ENCODE data around the gene GAREM2.

The GAREM2 gene

DNA sequence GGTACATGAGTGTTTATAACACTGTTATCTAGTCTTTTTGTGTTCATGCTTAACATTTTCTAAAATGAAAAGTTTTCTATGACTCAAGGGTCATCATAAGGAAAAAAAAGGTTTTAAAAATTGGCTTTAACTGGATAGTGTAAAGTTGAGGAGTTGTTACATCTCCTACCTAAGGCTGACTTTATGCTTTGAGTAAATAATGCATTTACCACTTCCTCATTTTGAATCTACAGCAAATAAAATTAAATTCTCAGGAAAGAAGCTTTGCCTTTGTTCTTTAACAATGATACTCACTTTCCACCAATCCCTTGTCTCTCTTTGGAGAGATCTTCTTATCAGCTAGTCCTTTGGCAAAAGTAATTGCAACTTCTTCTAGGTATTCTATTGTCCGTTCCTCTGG is 41.9 kb downstream of the GAREM2 start:
- TF ChIP-seq POLR2A (IDR thresholded peaks at IDR 0.05; ENCODE audit: low read length), result no peak
- no peak for TF ChIP-seq GATA1 (IDR thresholded peaks at IDR 0.05; ENCODE audit: low read depth, low read length)

DNA sequence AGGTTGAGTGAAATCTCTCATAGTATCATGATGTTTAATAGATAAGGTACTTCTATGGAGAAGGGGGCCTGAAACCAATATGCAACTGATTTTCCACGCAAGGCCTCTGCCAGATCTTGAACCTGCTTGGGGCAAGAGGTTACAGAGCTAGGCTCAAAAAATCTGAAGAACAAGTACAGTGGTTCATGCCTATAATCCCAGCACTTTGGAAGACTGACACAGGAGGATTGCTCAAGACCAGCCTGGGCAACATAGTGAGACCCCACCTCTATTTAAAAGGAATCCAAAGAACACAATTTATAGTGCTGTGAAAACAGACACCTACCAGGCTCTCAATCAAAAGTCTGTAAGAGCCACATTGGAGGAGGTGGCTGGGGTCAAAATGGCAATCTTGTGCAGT is 42.9 kb downstream of the GAREM2 start:
- DNase-seq, result no peak
- TF ChIP-seq POLR2A (IDR thresholded peaks at IDR 0.05; ENCODE audit: low read length), result no peak
- TF ChIP-seq GATA1 (IDR thresholded peaks at IDR 0.05; ENCODE audit: low read depth, low read length), result no peak

More for the DNA sequence above, 41.9 kb downstream of the GAREM2 start:
- DNase-seq, result no peak

DNA sequence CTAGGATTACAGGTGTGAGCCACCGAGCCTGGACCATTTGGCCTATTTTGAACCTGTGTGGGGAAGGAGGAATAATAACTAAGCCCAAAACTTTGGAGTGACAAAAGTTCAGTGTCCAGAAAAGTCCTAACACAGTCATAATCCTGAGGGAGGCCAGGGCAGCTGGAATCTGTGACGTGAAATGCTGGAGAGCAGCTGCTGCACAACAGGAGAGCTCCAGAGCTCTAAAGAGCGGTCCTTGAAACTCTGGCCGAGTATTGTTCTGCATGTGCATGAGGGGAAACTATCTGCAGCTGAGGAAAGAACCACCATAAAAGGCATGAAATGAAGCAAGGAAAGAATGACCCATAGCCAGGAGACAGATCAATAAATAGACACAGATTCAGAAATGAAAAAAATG is 43.7 kb downstream of the GAREM2 start:
- TF ChIP-seq POLR2A (IDR thresholded peaks at IDR 0.05; ENCODE audit: low read length), result no peak
- TF ChIP-seq GATA1 (IDR thresholded peaks at IDR 0.05; ENCODE audit: low read depth, low read length), result no peak
- no peak for DNase-seq

DNA sequence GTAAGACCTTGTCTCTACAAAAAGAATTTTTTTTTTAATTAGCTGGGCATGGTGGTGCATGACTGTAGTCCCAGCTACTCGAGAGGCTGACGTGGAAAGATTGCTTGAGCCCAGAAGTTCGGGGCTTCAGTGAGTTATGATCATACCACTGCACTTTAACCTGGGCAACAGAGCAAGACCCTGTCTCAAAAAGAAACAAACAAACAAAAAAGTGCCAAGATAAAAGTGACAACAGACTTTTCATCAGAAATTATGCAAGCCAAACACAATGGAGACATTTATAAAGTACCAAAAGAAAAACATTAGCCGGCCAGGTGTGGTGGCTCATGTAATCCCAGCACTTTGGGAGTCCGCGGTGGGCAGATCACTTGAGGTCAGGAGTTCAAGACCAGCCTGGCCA is 44.8 kb downstream of the GAREM2 start:
- TF ChIP-seq GATA1 (IDR thresholded peaks at IDR 0.05; ENCODE audit: low read depth, low read length) (no peak), POLR2A (IDR thresholded peaks at IDR 0.05; ENCODE audit: low read length) (no peak)

DNA sequence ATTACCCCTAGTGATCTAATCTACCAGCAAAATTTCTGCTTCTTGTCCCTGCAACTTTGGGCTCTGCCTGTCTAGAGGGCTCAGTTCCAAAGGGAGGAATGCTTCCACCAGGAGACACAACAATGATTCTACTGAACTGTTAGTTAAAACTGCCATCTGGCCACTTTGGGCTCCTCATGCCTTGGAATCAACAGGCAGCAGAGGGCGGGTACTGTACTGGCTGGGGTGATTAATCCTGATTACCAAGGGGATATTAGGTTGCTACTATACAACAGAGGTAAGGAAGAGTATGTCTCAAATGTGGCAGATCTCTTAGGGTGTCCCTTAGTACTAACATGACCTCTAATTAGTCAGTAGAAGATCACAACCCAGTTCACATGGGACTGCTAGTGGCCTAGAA is 50.1 kb downstream of the GAREM2 start:
- TF ChIP-seq POLR2A (IDR thresholded peaks at IDR 0.05; ENCODE audit: low read length) (no peak), GATA1 (IDR thresholded peaks at IDR 0.05; ENCODE audit: low read depth, low read length) (no peak)
- DNase-seq, result peak; percentile 20 to 60

More for the DNA sequence above, 44.8 kb downstream of the GAREM2 start:
- DNase-seq, result no peak

DNA sequence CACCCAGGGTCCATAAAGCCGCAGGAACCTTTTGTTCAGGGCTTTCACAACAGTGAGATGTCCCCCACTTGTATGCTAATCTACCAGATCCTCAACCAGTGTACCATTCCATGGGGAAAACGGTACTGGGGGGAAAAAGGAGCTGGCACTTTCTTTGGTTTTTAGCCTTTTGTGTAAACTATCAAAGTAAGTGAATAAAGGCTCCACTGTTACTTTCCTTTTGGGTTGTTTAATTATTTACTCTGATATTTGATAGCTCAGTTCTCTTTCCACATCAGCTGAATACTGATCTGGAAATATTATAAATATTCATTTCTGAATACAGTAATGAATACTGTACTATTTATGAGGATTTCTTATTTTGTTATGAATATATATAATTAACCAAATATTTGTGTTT is 51.2 kb downstream of the GAREM2 start:
- no peak for DNase-seq
- TF ChIP-seq POLR2A (IDR thresholded peaks at IDR 0.05; ENCODE audit: low read length), result no peak

DNA sequence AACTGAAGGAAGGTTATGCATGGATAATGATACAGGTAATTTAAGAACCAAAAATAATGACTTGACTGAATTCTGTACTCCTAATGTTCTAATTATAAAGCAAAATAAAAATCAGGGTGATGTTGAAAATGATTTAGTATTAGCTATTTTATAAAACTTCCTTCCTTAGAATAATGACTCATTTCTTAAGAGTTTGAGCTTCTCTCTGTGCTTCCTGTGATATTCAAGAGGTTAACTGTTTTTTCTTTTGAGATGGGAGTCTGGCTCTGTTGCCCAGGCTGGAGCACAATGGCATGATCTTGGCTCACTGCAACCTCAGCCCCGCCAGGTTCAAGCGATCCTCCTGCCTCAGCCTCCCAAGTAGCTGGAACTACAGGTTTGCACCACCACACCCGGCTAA is 56.7 kb downstream of the GAREM2 start:
- TF ChIP-seq POLR2A (IDR thresholded peaks at IDR 0.05; ENCODE audit: low read length) (no peak), GATA1 (IDR thresholded peaks at IDR 0.05; ENCODE audit: low read depth, low read length) (no peak)
- no peak for DNase-seq

DNA sequence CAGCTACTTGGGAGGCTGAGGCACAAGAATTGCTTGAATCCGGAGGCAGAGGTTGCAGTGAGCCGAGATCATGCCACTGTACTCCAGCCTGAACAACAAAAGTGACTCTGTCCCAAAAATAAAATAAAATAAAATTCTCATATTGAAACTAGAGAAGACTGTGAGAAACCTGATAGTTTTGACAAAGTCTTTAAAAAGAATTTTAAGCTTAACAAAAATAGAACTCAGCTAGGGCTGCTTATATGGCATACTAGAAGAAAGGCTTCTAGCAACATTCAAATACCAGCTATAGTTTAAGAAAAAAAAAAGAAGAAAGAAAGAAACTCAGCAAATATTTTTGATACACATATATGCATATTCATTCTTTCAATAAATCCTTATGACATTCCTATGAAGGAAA is 57.9 kb downstream of the GAREM2 start:
- DNase-seq, result no peak
- no peak for TF ChIP-seq POLR2A (IDR thresholded peaks at IDR 0.05; ENCODE audit: low read length)
- no peak for TF ChIP-seq GATA1 (IDR thresholded peaks at IDR 0.05; ENCODE audit: low read depth, low read length)

DNA sequence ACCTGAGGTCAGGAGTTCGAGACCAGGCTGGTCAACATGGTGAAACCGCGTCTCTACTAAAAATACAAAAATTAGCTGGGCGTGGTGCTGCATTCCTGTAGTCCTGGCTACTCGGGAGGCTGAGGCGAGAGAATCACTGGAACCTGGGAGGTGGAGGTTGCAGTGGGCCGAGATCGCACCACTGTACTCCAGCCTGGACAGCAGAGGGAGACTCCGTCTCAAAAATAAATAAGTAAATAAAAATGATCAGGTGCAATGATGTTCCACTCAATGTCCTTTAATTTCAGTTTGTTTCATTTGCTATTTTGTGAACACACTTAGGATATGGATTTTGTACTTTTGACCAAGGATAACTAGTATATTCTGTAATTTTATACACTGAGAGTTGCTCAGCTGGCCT is 62.2 kb downstream of the GAREM2 start:
- TF ChIP-seq POLR2A (IDR thresholded peaks at IDR 0.05; ENCODE audit: low read length) (no peak), GATA1 (IDR thresholded peaks at IDR 0.05; ENCODE audit: low read depth, low read length) (no peak)
- DNase-seq, result peak; percentile 25 to 59

DNA sequence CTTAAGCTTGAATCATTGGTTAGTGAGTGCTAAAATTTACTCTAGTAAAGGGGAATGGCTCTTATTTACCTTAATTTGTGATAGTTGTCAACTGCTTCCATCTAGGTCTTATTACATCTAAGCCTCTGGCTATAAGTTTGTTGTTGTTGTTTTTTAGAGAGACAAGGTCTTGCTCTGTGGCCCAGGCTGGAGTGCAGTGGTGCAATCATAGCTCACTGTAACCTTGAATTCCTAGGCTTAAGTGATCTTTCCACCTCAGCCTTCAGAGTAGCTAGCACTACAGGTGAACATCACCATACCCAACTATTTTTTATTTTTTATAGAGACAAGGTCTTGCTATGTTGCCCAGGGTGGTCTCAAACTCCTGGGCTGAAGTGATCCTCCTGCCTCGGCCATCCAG is 65.0 kb downstream of the GAREM2 start:
- no peak for DNase-seq
- TF ChIP-seq GATA1 (IDR thresholded peaks at IDR 0.05; ENCODE audit: low read depth, low read length), result no peak

DNA sequence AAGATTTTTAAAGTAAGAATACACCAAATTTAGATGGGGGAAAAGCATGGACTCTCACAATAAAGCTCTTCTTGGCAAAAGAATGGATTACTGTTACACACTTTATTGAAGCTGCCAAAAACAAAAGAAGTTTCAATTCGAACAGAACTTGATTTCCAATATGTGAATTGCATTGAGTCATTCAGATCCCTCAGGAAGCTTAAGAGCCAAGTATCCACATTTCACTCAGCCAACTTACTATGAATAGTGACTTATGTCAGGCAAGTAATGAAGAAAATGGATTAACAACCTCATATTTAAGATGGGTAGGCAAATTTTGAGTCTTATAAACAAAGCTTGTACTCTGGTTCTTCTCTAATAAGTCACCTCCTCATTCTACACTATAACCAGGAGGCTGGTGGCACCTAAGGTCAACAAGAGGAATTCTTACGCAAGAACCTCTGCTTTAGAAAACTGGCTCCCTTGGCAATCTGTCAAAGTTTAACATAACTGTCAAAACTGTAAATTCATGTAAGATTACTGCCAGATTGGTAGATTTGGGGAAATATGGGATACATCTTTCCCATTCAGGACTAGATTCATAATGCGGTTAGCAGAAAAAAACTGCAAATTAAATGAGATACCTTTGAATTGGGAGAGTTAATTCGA is 65.5 kb downstream of the GAREM2 start:
- peak; percentile 26 to 62 for DNase-seq
- TF ChIP-seq GATA1 (IDR thresholded peaks at IDR 0.05; ENCODE audit: low read depth, low read length) (no peak), POLR2A (IDR thresholded peaks at IDR 0.05; ENCODE audit: low read length) (no peak)
